COLO829 (cell line): Measurements from ENCODE around the gene GPRC5D.

Experiments used
- DNase-seq: peaks from one replicate; pipeline ENCODE4 v3.0.0; 2012; ENCODE audit warnings: low spot score

The GPRC5D gene

DNA sequence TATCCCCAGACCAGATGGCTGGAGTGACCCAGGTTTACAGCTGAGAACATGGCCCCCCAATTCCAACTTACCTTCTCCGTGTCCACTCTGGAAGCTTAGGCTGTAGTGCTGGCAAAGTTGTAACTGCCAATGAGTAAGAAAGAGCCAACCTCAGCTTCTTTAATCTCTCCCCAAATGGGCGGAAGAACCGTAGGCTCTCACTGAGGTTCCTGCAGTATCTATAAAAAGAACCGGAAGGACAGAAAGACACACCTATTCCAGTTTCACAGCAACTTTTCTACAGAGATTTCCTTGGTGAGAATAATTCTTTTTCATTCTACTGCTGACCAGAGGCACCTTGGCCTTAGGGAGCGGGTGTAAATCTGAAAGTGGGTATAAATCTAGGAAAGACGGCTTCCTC, at the start of gene GPRC5D:
Gene GPRC5D, minus strand, starts transcription at position 135 of the 400 bp plus-strand sequence. CDS start 1,786 bp downstream, outside the sequence.
- no peak for DNase-seq

DNA sequence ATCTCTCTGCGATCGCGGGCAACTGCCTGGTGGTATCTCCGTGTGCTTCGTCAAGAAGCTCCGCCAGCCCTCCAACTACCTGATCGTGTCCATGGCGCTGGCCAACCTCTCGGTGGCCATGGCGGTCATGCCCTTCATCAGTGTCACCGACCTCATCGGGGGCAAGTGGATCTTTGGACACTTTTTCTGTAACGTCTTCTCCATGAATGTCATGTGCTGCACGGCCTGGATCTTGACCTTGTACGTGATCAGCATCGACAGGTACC, 49.7 kb upstream of the GPRC5D start:
- DNase-seq = no peak

DNA sequence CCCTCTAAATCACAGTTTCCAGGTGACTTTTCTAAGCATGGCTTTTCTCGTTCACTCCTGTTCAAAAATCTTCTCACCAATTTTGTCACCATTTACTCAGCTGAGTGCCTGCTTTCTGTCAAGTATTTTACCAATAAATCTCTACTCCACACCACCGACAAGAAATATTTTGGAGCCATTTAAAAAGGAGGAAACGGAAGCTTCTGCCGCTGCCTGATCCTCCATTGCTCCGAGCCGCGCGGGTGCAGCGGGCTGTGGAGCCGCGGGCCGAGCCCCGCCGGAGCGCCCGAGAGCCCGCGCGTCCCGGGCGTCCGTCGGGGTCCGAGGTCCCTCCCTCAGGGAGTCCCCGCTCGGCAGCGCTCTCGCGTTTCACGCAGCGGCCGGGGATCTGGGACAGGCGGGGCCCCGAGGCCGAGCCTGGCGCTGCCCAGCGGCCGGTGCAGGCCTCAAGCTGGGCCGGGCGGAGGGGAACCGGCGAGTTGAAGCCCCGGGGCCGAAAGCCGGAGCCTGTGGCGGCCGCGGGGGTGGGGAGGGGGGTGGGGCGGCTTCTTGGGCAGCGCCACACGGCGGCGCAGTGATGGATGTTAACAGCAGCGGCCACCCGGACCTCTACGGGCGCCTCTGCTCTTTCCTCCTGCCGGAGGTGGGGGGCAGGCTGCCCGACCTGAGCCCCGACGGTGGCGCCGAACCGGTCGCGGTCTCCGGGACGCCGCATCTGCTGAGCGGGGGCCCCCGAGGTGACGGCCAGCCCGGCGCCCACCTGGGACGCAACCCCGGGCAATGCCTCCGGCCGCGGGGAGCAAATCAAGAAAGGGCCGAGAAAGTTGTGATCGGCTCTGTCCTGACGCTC, 49.2 kb upstream of the GPRC5D start:
- DNase-seq = peak; percentile 34

DNA sequence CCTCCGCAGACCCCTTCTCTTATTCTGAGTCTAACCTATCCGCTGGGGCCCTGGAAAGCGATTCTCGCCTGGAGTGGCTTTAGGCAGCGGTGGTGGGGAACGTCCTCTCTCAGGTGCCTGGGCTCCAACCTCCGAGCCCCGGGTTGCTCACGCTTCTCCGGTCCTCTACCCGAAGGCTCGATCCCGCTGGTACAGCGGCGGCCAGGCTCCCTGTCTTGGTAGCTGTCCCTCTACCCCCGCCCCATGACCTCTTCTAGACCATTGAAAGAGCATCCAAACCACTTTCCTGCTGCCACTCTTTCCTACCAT, 48.6 kb upstream of the GPRC5D start:
- DNase-seq = peak; percentile 16

DNA sequence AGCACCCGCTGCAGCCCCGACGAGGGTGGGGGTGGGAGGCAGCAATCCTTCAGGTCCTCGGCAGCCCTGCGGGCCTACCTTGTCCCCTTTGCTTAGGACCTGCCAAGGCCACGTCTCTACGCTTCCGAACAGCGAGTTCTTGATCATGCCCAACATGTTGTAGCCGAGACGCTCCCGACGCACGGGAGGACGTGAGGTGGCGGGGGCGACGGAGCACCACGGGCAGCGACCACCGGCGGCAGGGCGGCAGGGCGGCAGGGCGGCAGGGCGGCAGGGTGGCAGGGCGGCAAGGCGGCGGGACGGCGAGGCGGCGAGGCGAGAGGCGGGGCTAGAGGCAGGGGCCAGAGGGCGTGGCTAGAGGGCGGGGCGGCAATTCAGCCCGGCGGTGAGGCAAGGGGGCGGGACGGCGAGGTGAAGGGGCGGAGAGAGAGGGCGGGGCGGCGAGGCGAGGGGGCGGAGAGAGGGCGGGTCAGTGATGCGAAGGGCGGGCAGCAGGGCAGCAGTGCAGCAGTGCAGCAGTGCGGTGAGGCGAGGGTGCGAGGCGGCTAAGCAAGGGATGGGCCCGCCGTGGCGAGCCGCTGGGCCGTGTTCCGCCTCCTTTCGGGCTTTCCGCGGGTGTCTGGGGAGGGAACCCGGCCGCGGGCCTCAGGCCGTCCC, 48.1 kb upstream of the GPRC5D start, which contains the start of gene HEBP1:
Gene HEBP1, minus strand, starts transcription at position 307 of the 657 bp plus-strand sequence. Its CDS starts 151 bp downstream, at position 156.
- peak; percentile 94 for DNase-seq

DNA sequence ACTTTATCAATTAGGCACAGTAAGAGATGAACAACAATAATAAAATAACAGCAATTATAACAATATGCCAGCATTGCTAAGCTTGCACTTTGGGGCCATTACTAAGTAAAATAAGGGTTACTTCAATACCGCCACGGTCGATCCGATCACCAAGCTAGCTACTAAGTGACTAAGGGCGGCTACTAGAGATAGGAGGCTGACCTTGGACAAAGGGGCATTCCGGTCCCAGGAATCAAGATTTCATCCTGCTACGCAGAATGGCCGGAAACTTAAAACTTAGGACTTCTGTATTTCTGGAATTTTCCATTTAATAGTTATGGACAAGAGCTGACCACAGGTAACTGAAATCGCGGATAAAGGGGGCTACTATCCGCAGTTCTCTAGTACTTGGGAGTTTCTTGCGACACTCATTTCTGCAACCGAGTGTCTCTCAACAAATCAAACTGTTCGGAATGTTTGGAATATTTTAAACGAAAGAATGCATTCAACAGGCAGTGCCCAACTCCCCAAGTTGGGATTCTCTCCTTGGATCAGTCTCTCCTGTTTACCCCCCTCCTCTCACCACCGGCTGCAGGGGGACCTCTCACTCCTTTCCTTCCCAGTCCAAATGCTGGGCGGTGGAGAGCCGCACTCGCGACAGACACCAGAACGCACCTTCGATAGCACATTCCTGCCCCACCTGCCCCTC, 47.4 kb upstream of the GPRC5D start:
- DNase-seq = no peak

DNA sequence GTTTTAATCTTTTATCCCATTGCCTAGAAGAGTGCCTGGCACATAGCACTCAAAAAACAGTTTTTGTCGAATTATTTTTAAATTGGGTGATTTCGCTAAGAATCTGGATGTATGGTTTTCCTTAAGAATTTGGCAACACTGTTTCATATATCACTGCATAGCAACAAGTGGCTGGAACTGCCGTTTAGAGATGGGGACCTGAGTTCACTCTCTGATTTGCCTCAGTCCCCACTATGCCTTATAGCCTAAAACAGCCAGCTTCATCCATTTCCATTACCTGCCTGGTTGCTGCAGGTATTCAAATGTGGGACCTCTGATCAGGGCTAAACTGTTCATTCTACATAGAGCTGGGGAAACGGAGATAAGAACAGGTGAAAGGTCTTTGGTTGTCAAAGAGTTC, 46.3 kb upstream of the GPRC5D start:
- no peak for DNase-seq

DNA sequence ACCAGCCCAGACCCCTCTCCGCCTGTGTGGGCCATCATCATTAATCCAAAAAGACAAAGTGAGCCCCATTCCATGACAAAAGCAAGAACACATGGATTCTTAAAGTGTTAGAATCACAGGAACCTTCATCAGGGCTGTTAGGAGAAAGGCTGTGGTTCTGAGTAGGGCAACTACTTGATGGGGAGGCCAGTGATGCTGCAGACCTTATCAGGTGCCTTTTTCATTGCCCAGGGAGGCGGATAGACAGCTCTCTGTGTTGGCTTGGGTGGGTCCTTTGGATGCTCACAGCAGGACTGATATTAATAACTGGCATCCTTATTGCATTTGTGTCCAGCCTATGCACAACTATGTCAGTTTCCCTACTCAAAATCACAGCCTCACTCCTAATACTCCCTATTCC, 45.8 kb upstream of the GPRC5D start:
- no peak for DNase-seq

DNA sequence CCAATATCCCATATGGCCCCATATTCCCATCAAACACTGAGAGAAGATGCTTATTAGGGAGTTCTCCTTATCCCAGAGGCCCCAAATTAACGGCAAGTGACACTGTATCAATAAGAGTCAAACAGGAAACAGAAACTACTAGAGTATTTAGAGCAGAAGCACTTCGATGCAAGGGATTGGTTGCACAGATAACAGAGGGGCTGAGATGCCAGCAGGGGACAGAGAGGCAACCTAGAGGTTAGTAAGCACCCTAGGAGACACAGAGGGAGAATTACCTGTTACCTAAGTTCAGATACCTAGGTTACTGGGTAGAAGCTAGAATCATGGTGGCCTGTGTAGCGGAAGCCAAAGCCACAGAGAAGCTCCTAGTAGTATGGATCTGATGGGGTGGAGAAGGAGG, 45.2 kb upstream of the GPRC5D start:
- DNase-seq = no peak

DNA sequence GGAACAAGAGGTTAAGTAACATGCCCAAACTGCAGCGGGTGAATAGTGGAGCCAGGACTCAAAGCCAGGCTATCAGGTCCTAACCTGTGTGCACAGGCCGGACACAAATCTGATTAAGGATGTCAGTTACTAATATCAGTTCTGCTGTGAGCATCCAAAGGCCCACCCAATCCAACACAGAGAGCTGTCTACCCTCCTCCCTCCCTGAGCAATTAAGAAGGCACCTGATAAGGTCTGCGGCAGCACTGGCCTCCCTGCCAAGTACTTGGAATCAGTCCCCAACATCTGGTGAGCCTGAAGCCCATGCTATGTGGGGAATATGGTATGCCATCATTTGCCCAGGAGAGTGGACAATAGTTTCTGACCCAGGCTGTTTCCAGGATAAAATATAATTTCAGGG, 44.2 kb upstream of the GPRC5D start:
- DNase-seq = no peak

DNA sequence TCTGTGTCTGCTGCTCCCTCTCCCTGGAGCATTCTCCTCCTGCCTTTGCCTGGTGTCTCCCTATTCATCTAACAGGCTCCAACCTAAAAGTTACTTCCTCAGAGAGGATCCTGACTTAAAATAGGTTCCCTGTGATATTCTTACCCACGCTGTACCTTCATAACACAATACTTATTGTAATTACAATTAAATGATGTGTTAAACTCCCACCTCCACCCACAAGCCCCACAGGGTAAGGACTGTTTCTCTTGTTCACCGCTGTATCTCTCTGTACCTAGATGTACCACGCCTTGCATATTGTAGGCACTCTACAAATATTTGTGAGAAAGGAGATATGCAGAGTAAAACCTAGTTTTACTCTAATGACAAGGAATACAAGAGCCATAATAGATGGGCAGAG, 43.1 kb upstream of the GPRC5D start:
- no peak for DNase-seq

DNA sequence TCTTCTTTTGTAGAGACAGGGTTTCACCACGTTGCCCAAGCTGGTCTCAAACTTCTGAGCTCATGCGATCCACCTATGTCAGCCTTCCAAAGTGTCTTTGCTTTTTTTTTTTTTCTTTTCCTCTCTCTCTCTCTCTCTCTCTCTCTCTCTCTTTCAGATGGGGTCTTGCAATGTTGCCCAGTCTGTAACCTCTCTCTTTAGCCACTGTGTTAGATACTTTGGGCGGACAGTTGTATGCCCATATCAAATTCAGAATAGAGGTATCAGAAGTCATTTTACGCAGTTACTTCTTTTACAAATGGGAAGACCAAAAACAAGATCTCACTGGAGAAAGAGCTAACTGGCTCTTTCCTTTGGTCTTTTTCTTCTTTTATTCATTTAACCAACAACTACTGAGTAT, 41.4 kb upstream of the GPRC5D start:
- DNase-seq = no peak

DNA sequence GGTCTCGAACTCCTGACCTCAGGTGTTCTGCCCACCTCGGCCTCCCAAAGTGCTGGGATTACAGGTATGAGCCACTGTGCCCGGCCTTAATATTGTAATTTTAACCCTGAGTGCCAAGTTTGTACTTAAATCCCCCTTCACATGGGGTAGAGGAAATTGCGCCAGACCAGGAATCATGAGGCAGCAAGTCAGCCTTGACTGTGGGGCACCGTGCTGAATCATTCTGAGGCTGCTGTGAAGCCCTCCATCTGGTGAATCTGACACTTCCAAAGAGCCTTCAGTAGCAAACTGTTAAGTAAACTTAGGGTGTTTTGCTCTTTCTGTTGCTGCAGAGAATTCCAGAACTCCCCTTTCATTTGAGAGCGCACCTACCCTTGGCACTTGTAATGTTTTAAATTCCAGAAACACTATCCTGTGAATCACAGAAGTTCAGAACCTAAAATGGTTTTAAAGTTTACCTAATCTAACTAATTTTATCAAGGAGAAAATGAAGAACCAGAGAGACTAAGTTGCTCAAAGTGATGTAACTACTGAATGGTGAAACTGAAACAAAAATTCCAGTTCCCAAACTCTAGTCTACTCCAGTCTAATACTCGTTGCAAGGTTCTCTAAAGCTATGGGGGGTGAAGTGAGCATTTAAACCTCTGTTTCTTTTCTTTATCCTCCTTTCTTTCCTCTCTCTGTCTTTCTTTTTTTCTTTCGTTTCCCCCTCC, 40.6 kb upstream of the GPRC5D start:
- no peak for DNase-seq

DNA sequence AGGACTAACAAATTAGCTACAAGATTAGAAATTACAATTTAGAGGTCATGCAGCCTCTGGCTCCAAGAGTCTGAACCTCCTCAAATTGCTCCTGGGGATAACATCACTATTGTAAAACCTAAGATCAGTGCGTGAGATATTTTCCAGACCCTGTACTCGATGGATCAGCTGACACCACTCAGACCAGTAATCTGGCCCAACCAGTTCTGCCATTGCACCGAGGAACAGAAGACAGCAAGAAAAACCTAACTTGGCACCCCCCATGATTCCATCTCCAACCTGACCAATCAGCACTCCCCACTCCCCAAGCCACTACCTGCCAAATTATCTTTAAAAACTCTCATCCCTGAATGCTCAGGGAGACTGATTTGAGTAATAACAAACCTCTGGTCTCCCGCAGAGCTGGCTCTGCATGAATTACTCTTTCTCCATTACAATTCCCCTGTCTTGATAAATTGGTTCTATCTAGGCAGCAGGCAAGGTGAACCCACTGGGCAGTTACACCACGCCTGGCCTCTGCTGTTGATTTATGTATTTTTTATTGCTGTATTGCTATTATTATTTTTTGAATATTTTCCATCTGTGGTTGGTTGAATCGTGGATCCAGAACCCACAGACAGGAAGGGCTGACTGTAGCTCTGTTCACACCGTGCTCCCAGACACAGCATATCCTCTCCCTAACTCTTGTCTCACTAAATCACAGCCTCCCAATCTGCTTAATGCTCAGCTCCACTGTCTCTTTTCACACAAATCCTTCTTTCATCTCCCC, 38.9 kb upstream of the GPRC5D start:
- DNase-seq = no peak

DNA sequence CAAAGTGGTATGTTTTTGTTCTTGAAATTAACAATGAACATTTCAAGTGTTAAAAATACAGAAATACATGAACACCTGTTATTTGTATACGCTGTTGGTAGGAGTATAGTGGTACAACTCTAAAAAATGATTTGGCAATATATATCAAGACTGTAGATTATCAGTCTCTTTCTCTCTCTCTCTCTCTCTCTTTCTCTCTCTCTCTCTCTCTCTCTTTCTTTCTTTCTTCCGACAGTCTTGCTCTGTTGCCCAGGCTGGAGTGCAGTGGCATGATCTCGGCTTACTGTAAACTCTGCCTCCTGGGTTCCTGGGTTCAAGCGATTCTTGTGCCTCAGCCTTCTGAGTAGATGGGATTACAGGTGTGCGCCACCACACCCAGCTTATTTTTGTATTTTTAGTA, 35.5 kb upstream of the GPRC5D start:
- no peak for DNase-seq

DNA sequence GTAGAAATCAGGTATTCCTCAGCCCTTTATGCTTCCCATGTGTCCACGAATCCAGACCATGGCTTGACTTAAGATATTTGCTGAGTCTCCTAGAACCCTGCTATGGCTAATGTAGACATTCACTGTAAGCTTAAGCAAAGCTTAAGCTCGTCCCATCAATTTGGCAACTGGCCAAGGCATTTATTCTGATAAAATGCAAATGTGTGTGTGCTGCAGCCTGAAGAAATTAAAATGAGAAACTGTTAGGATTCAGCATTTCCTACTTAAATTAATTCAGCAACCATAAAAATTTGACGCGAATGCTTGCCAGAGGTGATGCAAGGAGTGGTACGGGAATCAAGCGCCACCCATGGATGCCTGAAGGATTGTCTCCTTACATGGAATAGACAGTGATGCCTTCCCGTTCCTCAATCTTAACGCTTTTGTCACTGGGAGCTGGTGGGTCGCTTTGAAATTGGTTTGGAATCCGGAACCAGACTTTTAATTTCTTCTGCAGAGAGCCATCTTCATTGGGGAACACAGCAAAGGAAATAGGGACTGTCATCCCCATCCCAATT, 34.9 kb upstream of the GPRC5D start:
- DNase-seq = no peak

DNA sequence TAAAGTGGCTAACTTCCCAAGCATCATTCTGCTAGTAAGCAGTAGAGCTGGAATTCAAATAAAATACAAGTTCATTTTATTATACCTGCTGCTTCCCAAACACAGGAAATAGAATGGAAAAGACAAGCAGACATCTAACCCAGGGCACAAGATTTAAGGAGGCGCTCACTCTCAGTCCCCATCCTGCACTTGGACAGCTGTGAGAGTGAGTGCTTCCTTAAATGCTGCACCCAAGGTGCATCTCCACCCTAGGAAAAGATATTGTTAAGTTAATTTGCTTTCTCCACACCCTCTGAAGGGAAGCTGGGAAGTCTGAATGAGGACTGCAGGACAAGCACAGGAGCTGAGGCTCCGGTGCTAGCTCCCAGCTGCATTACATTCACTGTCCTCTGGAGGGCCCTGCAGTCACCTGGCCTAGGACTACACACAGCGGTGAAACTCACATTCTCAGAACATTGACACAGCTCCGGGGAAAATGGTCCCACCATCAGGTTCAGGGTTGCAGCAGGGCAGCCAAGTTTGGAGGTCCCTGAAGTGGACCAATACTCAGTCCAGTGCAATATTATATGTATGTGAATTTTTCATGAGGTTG, 33.9 kb upstream of the GPRC5D start:
- DNase-seq = no peak

DNA sequence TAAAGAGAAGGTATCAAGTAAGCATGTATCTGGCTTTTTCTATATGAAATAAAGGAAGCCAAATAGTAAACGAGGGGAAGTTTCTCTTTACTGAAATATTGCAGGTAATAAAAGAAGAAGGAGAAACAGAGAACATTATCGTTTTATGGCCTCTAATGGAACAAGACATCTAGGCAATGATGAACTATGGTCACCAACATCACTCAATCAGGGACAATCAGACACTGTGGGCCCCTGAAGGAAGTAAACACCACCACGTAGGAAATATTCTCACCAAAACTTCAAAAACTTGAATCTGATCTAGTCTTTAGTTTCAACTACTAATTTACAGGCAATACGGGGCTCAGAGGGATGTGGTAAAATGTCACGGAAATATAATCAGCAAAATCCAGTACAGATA, 32.2 kb upstream of the GPRC5D start:
- DNase-seq = no peak

DNA sequence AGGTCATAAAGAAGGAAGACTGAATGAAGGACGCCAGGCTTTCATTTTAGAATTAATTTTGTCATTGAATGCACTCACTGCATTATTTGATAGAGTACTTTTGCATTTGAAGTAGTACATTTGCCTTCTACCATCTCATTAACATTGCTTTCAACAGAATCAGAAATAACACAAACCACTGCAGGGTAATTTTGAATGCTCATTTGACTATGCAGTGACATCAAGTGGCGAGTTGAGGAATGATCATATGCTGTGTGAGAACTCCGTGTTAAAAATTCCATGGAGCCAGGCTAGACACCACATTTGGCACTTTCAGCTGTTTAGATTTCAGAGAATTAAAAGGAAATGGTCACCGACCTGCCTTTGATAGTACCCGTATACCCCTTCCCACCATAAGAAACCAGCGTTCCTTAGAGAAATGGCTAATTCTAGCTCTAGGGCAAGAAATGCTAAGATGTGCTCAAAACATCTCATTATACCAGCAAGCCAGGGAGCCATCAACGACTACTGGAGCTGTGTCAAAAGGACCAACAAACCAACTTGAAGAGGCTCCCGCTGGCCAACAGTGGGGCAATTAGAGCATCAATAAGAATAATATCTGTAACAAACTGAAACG, 31.6 kb upstream of the GPRC5D start:
- peak; percentile 77 for DNase-seq

DNA sequence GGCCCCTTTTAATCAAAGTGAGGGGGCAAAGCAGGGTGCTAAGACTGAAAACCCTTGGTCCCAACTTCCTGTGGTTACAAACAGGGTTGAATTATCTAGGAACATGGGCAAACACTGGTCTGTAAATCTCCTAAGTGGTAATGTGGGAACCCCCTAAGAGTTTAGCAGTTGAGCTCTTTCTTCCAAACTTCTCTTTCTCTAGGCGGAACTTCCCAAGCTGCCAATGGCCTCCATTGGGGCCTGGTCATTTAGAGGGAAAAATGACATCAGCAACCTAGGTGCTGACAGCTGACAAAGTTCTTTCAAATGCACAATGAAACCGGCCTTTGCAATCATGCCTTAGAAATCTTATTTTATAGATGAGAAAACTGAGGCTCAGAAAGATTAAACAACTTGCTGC, 30.4 kb upstream of the GPRC5D start:
- DNase-seq = no peak

DNA sequence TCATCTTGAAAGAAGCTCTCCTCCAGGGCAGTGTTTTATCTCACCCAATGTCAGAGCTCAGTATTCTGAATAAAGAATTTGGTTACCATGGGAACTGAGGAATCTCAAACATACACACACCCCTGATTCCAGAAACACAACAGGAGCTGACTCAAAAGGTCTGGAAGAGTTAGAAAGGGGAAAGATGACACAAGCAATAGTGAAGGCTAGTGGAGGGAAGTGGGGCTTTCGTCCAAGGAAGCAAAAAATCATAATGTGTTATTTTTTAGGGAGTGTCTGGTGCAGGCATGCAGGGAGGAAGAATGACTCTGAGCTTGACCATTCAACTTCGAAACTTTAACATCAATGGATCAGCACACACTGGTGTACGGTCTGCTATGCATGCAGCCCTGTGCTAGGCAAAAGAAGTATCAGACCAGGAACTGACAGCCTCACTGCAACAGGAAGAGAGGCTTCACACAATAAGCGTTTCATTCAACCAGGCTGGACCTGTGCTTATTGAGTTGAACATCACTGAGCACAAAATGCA, 27.8 kb upstream of the GPRC5D start:
- peak; percentile 45 for DNase-seq
